LNCAP (cell line): ENCODE results near the gene ZFAND2A.

ENCODE experiments used
- TF ChIP-seq, protein P1 (sequence below): fragments of 450-650 bp; IDR thresholded peaks from 2 replicates; pipeline ENCODE4 v1.5.1; 2017; ENCODE audit warnings: mild to moderate bottlenecking

ZFAND2A gene

DNA sequence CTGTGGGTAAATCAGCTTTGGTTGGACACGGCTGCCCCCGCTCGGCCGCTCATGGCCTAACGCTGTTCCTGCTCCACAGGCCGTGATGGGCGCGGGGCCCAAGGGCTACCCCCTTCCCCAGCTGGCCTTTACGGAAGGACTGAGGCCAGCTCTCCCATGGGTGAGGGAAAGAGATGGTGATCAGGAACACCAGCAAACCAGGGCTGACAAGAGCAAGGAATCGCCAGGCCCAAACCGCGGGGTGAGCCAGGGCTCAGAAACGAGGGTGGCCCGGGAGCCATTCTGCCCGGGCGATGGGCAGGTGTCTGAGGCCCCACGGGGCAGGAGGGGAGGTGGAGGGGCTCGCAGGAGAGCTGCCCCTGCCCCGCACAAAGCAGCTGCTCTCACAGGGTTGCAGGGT, 45.5 kb downstream of the ZFAND2A start:
- TF ChIP-seq, protein P1, sequence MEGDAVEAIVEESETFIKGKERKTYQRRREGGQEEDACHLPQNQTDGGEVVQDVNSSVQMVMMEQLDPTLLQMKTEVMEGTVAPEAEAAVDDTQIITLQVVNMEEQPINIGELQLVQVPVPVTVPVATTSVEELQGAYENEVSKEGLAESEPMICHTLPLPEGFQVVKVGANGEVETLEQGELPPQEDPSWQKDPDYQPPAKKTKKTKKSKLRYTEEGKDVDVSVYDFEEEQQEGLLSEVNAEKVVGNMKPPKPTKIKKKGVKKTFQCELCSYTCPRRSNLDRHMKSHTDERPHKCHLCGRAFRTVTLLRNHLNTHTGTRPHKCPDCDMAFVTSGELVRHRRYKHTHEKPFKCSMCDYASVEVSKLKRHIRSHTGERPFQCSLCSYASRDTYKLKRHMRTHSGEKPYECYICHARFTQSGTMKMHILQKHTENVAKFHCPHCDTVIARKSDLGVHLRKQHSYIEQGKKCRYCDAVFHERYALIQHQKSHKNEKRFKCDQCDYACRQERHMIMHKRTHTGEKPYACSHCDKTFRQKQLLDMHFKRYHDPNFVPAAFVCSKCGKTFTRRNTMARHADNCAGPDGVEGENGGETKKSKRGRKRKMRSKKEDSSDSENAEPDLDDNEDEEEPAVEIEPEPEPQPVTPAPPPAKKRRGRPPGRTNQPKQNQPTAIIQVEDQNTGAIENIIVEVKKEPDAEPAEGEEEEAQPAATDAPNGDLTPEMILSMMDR, result no peak

DNA sequence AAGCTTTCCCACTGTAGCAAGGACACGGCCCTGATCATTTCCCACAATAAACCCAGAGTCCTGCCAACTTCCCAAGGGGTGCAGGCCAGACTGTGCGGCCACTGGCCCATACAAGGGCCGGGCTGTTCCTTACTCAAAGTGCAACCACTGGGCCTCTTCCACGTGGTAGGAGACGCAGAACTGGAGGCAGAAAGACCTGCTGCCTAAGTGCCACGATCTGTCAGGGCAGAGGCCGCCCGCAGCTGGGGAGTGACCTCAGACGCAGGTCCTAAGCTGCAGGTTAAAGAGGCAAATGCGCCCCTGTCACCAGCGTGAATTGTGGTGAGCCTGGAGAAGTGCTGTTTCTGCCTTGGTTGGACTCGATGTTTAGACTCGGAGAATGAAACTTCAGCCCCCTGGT, 45.9 kb downstream of the ZFAND2A start:
- TF ChIP-seq, protein P1, result no peak

GRCh38 chr7:1113548-1113885, 46.5 kb downstream of the ZFAND2A start:
- TF ChIP-seq, protein P1, result no peak

GRCh38 chr7:1112625-1113547, 47.1 kb downstream of the ZFAND2A start:
- TF ChIP-seq, protein P1, result no peak

DNA sequence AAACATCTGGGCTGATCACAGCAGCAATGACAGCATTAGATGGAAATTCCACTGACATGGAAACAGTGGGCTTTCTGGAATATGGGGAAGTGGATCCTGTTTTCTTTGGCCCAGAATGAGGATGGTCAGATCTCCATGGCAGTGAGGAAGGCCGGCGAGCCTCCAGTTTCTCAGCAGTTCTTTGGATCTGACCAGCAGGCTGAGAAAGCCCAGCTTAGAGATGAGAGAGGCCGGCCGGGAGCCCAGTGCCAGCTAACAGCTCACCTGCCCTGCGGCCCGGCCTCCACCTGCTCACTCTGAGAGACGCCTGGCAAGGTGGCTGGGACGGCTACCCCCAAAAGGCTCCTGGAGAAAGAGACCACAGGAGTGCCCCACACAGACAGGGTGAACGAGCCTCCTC, 47.9 kb downstream of the ZFAND2A start:
- TF ChIP-seq, protein P1, result no peak

DNA sequence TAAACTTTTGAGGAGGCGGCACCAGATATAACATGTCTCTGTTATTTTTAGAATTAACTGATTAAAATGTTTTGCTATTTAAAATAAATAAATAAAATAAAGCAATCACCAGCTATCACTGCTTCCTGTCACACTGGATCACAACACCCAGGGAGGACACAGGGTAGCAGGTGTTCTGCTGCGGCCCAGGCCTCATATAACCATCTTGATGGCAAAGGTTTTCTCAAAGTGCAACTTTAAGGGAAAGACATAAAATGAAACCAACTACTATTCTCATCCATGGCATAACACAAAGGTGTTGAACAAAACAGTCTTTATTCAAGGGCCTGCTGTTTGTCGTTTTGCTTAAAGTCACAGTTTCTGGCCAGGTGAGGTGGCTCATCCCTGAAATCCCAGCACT, 48.8 kb downstream of the ZFAND2A start:
- TF ChIP-seq, protein P1, result no peak

GRCh38 chr7:1110358-1110757, 49.6 kb downstream of the ZFAND2A start:
- TF ChIP-seq, protein P1, result no peak
